Mesodermal cell (in vitro differentiated cells): ENCODE results near the gene CDK17.
"Not testable (repeated sequence)": the region's sequence is repeated elsewhere in the genome, so short reads cannot be mapped to it uniquely, and the experiment has no call there.

Experiments
- H3K27ac ChIP-seq: 2 replicates; pipeline ENCODE4 v1.7.0; 2013; ENCODE audit warnings: mild to moderate bottlenecking, low read depth, low read length, moderate library complexity; ENCODE audit not compliant: severe bottlenecking
- H3K36me3 ChIP-seq: 2 replicates; pipeline ENCODE4 v1.7.1; 2013; ENCODE audit warnings: mild to moderate bottlenecking, low read length, moderate library complexity; ENCODE audit not compliant: control insufficient read depth, insufficient read depth
- H3K4me1 ChIP-seq: one replicate; pipeline ENCODE4 v1.7.1; 2013; ENCODE audit warnings: mild to moderate bottlenecking, low read length; ENCODE audit not compliant: insufficient read depth, control insufficient read depth, poor library complexity, severe bottlenecking
- H3K4me3 ChIP-seq: 2 replicates; pipeline ENCODE4 v1.7.0; 2013; ENCODE audit warnings: low read length, control low read depth, mild to moderate bottlenecking; ENCODE audit not compliant: insufficient read depth, poor library complexity, severe bottlenecking; ENCODE audit errors: extremely low read depth
- H3K9me3 ChIP-seq: 2 replicates; pipeline ENCODE4 v1.7.1; 2013; ENCODE audit warnings: mild to moderate bottlenecking, low read length, moderate library complexity; ENCODE audit not compliant: control insufficient read depth
- WGBS, 2 experiments: methylation state at CpG; one replicate each; pipeline ENCODE4 v1.1.5; 2013; ENCODE audit warnings: missing lambda C conversion rate in 2 of 2; ENCODE audit not compliant: insufficient coverage in 2 of 2; 5-methylcytosine and 5-hydroxymethylcytosine counted together

CDK17 gene

DNA sequence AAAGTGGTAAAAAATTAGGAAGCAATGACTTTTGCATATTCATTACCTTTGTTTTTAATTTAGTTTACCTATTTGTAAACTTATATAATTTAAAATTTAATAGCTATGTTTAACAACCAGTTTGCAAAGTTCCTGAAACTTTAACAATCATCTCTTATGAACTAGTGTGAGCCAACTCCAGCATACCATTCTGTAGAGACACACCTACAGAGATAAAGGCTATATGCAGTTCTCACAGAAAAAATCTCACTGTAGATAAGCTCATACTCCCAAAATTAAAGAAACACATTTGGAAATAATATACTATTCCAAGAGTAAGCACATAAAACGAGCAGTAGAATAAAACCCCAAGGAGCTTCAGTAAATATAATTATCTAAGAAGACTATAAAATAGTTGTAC is 77.5 kb downstream of the CDK17 start:
- no peaks in the 10 kb centered on the region for H3K4me1 ChIP-seq

DNA sequence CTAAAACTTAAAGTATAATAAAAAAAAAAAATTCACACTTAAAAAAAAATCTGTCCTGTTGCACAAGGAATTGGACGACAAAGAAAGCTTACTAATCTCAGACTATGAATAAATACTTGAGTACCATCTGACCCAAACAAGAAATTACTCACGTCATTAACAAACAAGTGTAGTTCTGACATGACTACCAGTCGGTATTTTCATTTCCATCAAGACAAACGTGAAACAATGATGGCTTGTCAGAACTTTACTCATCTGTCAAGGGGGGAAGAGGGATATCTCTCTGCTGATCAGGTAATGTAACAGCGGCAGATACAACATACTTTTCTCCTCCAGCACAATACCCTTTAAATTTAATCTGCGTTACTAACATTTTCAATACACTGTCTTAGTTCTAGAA is 78.3 kb downstream of the CDK17 start:
- 90 to 100% methylated on average over 2 of the region's 6 CpGs for WGBS, 2 experiments
- H3K36me3 ChIP-seq: peaks cover 48% of the 10 kb centered on the region

More for the DNA sequence above, 77.5 kb downstream of the CDK17 start:
- WGBS, 2 experiments: no CpG with 5 or more reads among the region's 1 CpG
- H3K27ac ChIP-seq: no peak overlapping the region
- H3K4me3 ChIP-seq: no peak overlapping the region
- H3K9me3 ChIP-seq: no peaks in the 10 kb centered on the region
- peaks cover 55% of the 10 kb centered on the region for H3K36me3 ChIP-seq

DNA sequence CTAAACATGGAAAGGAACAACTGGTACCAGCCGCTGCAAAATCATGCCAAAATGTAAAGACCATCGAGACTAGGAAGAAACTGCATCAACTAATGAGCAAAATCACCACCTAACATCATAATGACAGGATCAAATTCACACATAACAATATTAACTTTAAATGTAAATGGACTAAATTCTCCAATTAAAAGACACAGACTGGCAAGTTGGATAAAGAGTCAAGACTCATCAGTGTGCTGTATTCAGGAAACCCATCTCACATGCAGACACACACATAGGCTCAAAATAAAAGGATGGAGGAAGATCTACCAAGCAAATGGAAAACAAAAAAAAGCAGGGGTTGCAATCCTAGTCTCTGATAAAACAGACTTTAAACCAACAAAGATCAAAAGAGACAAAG is 82.4 kb downstream of the CDK17 start:
- H3K4me3 ChIP-seq, H3K27ac ChIP-seq, H3K9me3 ChIP-seq, H3K4me1 ChIP-seq: not testable (repeated sequence)
- peaks cover 11% of the 10 kb centered on the region for H3K36me3 ChIP-seq
- no CpG with 5 or more reads among the region's 2 CpGs for WGBS, 2 experiments

More for the DNA sequence above, 78.3 kb downstream of the CDK17 start:
- Histone ChIP-seq H3K27ac (no peak overlapping the region), H3K9me3 (no peaks in the 10 kb centered on the region), H3K4me3 (no peak overlapping the region), H3K4me1 (no peaks in the 10 kb centered on the region)

DNA sequence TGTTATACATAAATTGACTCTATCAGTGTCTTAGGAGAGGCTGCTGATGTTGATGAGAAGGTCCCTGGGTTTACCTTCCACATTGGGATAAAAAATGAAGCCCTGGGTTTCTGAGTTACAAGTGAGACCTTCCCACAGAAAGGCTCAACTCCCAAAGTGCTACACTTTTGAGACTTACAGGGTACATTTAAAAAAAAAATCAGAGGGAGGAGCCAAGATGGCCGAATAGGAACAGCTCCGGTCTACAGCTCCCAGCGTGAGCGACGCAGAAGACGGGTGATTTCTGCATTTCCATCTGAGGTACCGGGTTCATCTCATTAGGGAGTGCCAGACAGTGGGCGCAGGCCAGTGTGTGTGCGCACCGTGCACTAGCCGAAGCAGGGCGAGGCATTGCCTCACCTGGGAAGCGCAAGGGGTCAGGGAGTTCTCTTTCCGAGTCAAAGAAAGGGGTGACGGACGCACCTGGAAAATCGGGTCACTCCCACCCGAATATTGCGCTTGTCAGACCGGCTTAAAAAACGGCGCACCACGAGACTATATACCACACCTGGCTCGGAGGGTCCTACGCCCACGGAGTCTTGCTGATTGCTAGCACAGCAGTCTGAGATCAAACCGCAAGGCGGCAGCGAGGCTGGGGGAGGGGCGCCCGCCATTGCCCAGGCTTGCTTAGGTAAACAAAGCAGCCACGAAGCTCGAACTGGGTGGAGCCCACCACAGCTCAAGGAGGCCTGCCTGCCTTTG is 84.3 kb downstream of the CDK17 start:
- not testable (repeated sequence) for H3K9me3 ChIP-seq, H3K4me1 ChIP-seq, H3K27ac ChIP-seq, H3K36me3 ChIP-seq, H3K4me3 ChIP-seq
- WGBS, 2 experiments: 39 to 47% methylated on average over 14 to 22 of the region's 33 CpGs

DNA sequence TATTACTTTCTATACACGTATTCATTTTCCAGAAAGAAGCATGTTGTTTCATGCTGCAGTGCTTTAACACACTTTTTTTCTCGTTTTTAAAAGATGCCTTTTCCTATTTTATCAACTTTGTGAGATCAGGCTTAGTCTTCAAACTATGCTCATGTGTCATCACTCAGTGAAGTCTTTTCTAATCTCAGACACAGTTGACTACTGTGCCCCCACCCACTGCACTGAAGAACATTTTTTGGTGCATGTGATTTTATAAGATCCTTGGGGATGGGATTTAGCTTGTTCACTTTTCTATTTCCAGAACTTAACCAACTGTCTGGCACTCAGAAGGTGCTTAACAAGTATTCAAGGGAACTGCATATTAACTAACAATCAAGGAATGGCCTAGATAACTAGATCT is 85.5 kb downstream of the CDK17 start:
- WGBS, 2 experiments: 93 to 95% methylated on average over 2 of the region's 2 CpGs
- H3K4me3 ChIP-seq: no peak overlapping the region
- H3K36me3 ChIP-seq: peaks cover 9% of the 10 kb centered on the region
- no peaks in the 10 kb centered on the region for H3K9me3 ChIP-seq
- no peaks in the 10 kb centered on the region for H3K4me1 ChIP-seq
- H3K27ac ChIP-seq: no peak overlapping the region

DNA sequence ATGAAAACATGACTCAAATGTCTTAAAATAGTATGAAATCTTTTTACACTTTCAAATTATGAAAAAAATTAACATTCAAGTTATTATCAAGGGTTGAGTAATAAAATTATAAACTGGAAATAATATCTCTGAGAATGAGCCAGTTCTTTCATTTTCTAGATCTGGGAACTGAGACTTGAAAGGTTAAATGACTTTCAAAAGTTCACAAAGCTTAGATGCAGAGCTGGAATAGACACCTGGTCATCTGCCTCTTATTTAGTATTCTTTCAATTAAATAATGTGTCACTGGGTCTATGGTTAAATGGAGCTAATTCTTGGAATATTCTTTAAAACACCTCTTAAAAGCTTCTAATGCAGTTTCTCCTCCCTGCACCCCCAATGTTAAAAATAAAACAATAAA is 86.6 kb downstream of the CDK17 start:
- H3K4me1 ChIP-seq: no peaks in the 10 kb centered on the region
- peaks cover 13% of the 10 kb centered on the region for H3K36me3 ChIP-seq
- no peaks in the 10 kb centered on the region for H3K9me3 ChIP-seq
- H3K27ac ChIP-seq: no peak overlapping the region
- no peak overlapping the region for H3K4me3 ChIP-seq

DNA sequence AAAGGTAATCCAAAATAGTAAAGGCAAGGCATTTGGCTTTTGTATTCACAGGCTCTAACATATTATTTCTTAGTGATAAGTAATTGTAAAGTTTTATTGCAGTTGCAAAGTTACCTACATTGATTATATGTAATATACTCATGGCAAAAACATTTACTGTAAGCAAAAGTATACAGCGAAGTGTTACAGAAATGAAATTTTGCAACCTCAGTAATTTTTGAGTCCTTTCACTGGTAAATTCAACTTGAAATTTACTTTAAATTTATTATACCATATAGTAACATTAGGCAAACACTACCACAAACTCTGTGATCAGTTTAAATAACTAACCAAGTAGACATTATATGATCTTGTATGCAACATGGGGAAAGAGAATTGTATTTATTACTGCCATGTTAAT is 89.0 kb downstream of the CDK17 start:
- no peak overlapping the region for H3K4me3 ChIP-seq
- no CpG with 5 or more reads among the region's 1 CpG for WGBS, 2 experiments
- no peaks in the 10 kb centered on the region for H3K9me3 ChIP-seq
- H3K36me3 ChIP-seq: peaks cover 21% of the 10 kb centered on the region
- H3K4me1 ChIP-seq: no peaks in the 10 kb centered on the region
- H3K27ac ChIP-seq: no peak overlapping the region

DNA sequence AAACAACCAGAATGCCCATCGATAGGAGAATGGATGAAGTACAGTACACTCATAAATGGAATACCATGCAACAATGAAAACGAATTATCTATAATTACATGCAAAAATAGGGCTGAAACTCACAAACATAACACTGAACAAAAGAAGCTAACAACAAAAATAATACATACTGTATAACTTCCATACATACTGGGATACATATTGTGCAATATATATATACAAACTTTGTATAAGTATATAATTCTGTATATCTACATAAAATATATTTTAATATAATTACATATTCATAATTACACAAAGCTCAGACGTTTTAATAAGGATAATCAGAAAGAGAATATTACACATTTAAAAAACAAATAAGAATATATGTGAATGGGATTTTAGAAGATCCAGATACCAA is 90.2 kb downstream of the CDK17 start:
- H3K9me3 ChIP-seq: no peaks in the 10 kb centered on the region
- no peaks in the 10 kb centered on the region for H3K4me1 ChIP-seq
- WGBS, 2 experiments: 100% methylated on average over 1 of the region's 3 CpGs; no CpG with 5 or more reads in 1 of the 2 experiments
- H3K27ac ChIP-seq: no peak overlapping the region
- H3K36me3 ChIP-seq: peaks cover 28% of the 10 kb centered on the region
- no peak overlapping the region for H3K4me3 ChIP-seq

DNA sequence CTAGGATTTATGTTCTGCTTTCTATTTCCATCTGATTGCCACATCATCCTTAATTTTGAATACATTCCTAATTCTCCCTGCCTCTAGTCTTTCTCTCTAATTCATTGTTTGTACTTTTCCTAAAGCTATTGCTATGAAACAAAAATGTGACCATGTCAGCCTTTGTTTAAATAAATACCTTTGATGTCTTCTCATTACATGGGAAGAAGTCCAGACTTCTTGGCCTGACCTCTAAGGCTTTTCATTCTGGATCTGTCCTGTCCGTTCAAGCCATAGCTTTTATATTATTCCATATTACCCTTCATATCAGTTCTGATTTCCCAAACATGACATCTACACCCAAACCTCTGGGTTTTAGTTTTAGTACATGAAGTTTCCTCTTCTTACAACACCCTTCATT is 91.4 kb downstream of the CDK17 start:
- Histone ChIP-seq H3K36me3 (peaks cover 28% of the 10 kb centered on the region), H3K4me3 (no peak overlapping the region), H3K27ac (no peak overlapping the region), H3K9me3 (no peaks in the 10 kb centered on the region), H3K4me1 (no peaks in the 10 kb centered on the region)
- WGBS, 2 experiments: no CpG with 5 or more reads among the region's 1 CpG

DNA sequence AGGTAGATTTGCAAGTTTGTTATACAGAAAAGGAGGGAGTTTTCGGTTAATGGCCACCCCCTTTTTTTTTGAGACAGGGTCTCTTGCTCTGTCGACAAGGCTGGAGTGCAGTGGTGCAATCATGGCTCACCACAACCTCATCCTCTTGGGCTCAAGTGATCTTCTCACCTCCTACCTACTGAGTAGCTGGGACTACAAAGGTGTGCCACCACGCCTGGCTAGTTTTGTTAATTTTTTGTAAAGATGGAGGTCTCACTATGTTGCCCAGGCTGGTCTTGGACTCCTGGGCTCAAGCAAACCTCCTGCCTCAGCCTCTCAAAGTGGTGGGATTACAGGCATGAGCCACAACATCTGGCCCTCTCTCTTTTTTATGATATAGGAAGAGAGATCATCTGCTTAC is 94.6 kb downstream of the CDK17 start:
- Histone ChIP-seq H3K27ac (no peak overlapping the region), H3K4me1 (no peaks in the 10 kb centered on the region), H3K4me3 (no peak overlapping the region), H3K9me3 (no peaks in the 10 kb centered on the region), H3K36me3 (peaks cover 22% of the 10 kb centered on the region)
- WGBS, 2 experiments: 80 to 90% methylated on average over 1 to 2 of the region's 3 CpGs

DNA sequence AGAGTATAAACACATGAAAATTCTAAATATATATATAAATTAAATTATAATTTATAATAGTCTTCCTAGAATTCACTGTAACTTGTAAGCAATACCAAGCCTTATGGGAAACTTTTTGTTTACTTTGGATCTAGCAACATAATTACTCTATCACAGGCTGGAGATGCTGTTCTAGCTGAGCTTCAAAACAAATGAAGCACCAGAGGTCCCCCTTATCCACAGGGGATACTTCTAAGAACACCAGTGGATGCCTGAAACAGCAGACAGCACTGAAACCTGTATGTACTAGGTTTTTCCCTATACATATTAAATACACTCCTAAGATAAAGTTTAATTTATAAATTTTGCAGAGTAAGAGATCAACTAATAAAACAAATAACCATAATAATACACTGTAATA is 96.6 kb downstream of the CDK17 start:
- peaks cover 29% of the 10 kb centered on the region for H3K36me3 ChIP-seq
- H3K4me3 ChIP-seq: no peak overlapping the region
- H3K9me3 ChIP-seq: no peaks in the 10 kb centered on the region
- H3K27ac ChIP-seq: no peak overlapping the region
- H3K4me1 ChIP-seq: no peaks in the 10 kb centered on the region
